GM12878 (cell line): ENCODE results near the gene PIPOX. TPM values are rescaled to one million over a fixed set of nuclear protein-coding genes. Genes with fewer than 3 reads are reported as not detected.

ENCODE experiments used
- ATAC-seq: fragments of 200-7000 bp; cut with Tn5 transposase; 3 replicates; pipeline ENCODE4 v1.9.1; 2020; ENCODE audit warnings: mild to moderate bottlenecking, moderate library complexity
- BruUV-seq: library from RNA; stranded (reverse); fragments of 400-500 nt; replicated peaks from 2 replicates; lab custom pipeline; 2021; lab: Mats Ljungman, UMichigan
- CTCF ChIA-PET: fragments of 300-600 bp; sonication (Branson Sonifier 250); formaldehyde crosslinking; extraction: SDS; loops from one replicate; lab custom pipeline; 2021; ENCODE audit warnings: inconsistent platforms; lab: Yijun Ruan, JAX
- POLR2A ChIA-PET: fragments of 350-600 bp; formaldehyde crosslinking; extraction: SDS; loops from one replicate; lab custom pipeline; 2021; ENCODE audit warnings: inconsistent platforms; lab: Charles Lee
- RAD21 ChIA-PET: fragments of 300-600 bp; sonication (Branson Sonifier 250); formaldehyde crosslinking; loops from one replicate; lab custom pipeline; 2023; ENCODE audit warnings: antibody characterized with exemption; ENCODE audit not compliant: unreplicated experiment; lab: Charles Lee
- SMC1A ChIA-PET: fragments of 300-600 bp; sonication (Branson Sonifier 250); formaldehyde crosslinking; loops from one replicate; lab custom pipeline; 2023; ENCODE audit not compliant: unreplicated experiment, uncharacterized antibody; lab: Charles Lee
- DNase-seq: peaks from one replicate; pipeline ENCODE4 v3.0.0-alpha.2; 2011; ENCODE audit warnings: low read depth, low spot score
- FAIRE-seq: peaks from 3 replicates; lab custom pipeline; 2011; peaks lifted over from hg19 to GRCh38; lab: Jason Lieb, UNC
- H2AFZ ChIP-seq: 2 replicates; pipeline ENCODE4 v1.6.0; 2011; ENCODE audit warnings: low read depth, low read length, control low read depth; ENCODE audit not compliant: control insufficient read depth
- H3K27ac ChIP-seq: 2 replicates; pipeline ENCODE4 v1.5.1; 2011; ENCODE audit warnings: control low read depth; ENCODE audit not compliant: control insufficient read depth, insufficient read depth
- H3K27me3 ChIP-seq, 2 experiments: replicated peaks in 1 of 2; 2 replicates each; pipeline versions ENCODE4 v1.6.0 to v1.6.1; 2011; ENCODE audit warnings: low read length in 1 of 2; ENCODE audit not compliant: control insufficient read depth in 2 of 2, insufficient read depth in 2 of 2
- H3K36me3 ChIP-seq, 2 experiments: 2 replicates each; pipeline ENCODE4 v1.5.1; 2011; ENCODE audit warnings: low read length in 1 of 2; ENCODE audit not compliant: control insufficient read depth in 2 of 2, insufficient read depth in 2 of 2
- H3K4me1 ChIP-seq: 2 replicates; pipeline ENCODE4 v1.6.1; 2011; ENCODE audit warnings: mild to moderate bottlenecking, low read length, moderate library complexity, mixed read lengths; ENCODE audit not compliant: control insufficient read depth, insufficient read depth
- H3K4me2 ChIP-seq: 2 replicates; pipeline ENCODE4 v1.6.0; 2011; ENCODE audit warnings: control low read depth; ENCODE audit not compliant: control insufficient read depth, insufficient read depth
- H3K4me3 ChIP-seq: fragments of 200-600 bp; sonication (generic); 2 replicates; pipeline ENCODE4 v1.5.1; 2016
- H3K79me2 ChIP-seq: 2 replicates; pipeline ENCODE4 v1.6.0; 2011; ENCODE audit warnings: low read length; ENCODE audit not compliant: control insufficient read depth, insufficient read depth
- H3K9ac ChIP-seq: 2 replicates; pipeline ENCODE4 v1.8.0; 2011; ENCODE audit warnings: low read length, control low read depth, mixed read lengths; ENCODE audit not compliant: control insufficient read depth, insufficient read depth
- H3K9me3 ChIP-seq: replicated peaks from 3 replicates; pipeline ENCODE4 v1.5.1; 2011; ENCODE audit warnings: mild to moderate bottlenecking, low read length; ENCODE audit not compliant: control insufficient read depth, insufficient read depth
- H4K20me1 ChIP-seq: 2 replicates; pipeline ENCODE4 v1.6.0; 2011; ENCODE audit not compliant: control insufficient read depth, insufficient read depth
- DPF2 ChIP-seq: fragments of 450-650 bp; IDR thresholded peaks from 2 replicates; pipeline ENCODE4 v1.6.1; 2017; ENCODE audit warnings: mild to moderate bottlenecking
- IKZF1 ChIP-seq: fragments of 450-650 bp; conservative IDR thresholded peaks from 2 replicates; pipeline ENCODE4 v1.6.1; 2017; ENCODE audit warnings: antibody characterized with exemption, mild to moderate bottlenecking
- IRF5 ChIP-seq: fragments of 450-650 bp; IDR thresholded peaks from 2 replicates; pipeline ENCODE4 v1.6.1; 2017; ENCODE audit warnings: borderline replicate concordance
- MYC ChIP-seq: IDR thresholded peaks from 2 replicates; pipeline ENCODE4 v1.6.1; 2011; ENCODE audit warnings: mild to moderate bottlenecking, low read length, moderate library complexity, inconsistent platforms; ENCODE audit not compliant: insufficient read depth, insufficient replicate concordance, insufficient read length, severe bottlenecking
- NFYB ChIP-seq: IDR thresholded peaks from 2 replicates; pipeline ENCODE4 v1.6.1; 2011; ENCODE audit warnings: low read depth, mild to moderate bottlenecking, low read length, improper control_type of control experiment, moderate library complexity; ENCODE audit not compliant: insufficient read depth
- NR2C1 ChIP-seq: fragments of 450-650 bp; IDR thresholded peaks from 2 replicates; pipeline ENCODE4 v1.6.1; 2017; ENCODE audit warnings: antibody characterized with exemption, mild to moderate bottlenecking, moderate library complexity
- RBBP5 ChIP-seq: fragments of 200-600 bp; sonication (generic); conservative IDR thresholded peaks from 2 replicates; pipeline ENCODE4 v1.6.1; 2016
- RELA ChIP-seq: fragments of 450-650 bp; IDR thresholded peaks from 2 replicates; pipeline ENCODE4 v1.8.0; 2014; ENCODE audit warnings: borderline replicate concordance; ENCODE audit not compliant: partially characterized antibody
- SP1 ChIP-seq: IDR thresholded peaks from one replicate; pipeline ENCODE4 v1.6.1; 2011; ENCODE audit warnings: low read depth, low read length
- TBL1XR1 ChIP-seq: IDR thresholded peaks from 2 replicates; pipeline ENCODE4 v1.6.1; 2012; ENCODE audit warnings: low read depth, low read length, improper control_type of control experiment
- ZNF24 ChIP-seq: fragments of 450-650 bp; IDR thresholded peaks from 2 replicates; pipeline ENCODE4 v1.6.1; 2017; ENCODE audit warnings: antibody characterized with exemption, mild to moderate bottlenecking
- WGBS: methylation state at CpG from one replicate; pipeline ENCODE4 v1.1.6; 2016; ENCODE audit warnings: low lambda C conversion rate; ENCODE audit not compliant: insufficient replicate concordance, insufficient coverage; ENCODE audit errors: missing lambda C conversion rate; 5-methylcytosine and 5-hydroxymethylcytosine counted together
- in situ Hi-C: fragments of 300-500 bp; cut with MboI; formaldehyde crosslinking; loops from 9 replicates; pipeline ENCODE4 v1.14.3; 2018; ENCODE audit warnings: mixed read lengths
- intact Hi-C: fragments of 100-400 bp; cut with micrococcal nuclease; formaldehyde crosslinking; loops from one replicate; pipeline ENCODE4 v1.14.2; 2022; ENCODE audit not compliant: unreplicated experiment
- polyA plus RNA-seq, 11 experiments: library from polyadenylated mRNA; depleted of rRNA in 4 of 11; unstranded in 6 of 11; stranded (reverse) in 5 of 11; fragments of >200 nt; fragmentation: Nextera tagmentation in 4 of 11; fragmentation: Illumina TruSeq in 1 of 11; extraction: Ambion mirVana in 4 of 11; extraction: Trizol in 1 of 11; gene quantifications; 1 replicate in 1 of 11; 2 replicates in 10 of 11; pipeline versions ENCODE4 v1.2.1 to v1.2.3, GENCODE V29; 2011 to 2016; ENCODE audit warnings: inconsistent platforms in 2 of 11, missing spikeins in 2 of 11, low read depth in 1 of 11
- total RNA-seq, 4 experiments: library from RNA; depleted of rRNA in 3 of 4; stranded (reverse); fragments of >200 nt in 3 of 4; fragmentation: Illumina TruSeq in 1 of 4; extraction: Trizol in 1 of 4; gene quantifications; 2 replicates each; pipeline versions ENCODE4 v1.2.1 to v1.2.3, GENCODE V29; 2013 to 2021

Gene PIPOX
- total and polyA plus RNA-seq, 10 of the 15 experiments (the other 5 are each of a cell fraction or from before 2014, with no cell fraction given) = 0.22 to 1.4 (median 0.56) TPM; not detected in 1

- no TSS peak for BruUV-seq
- FAIRE-seq = no peak
- no peak overlapping the region for H3K27ac ChIP-seq
- no peak overlapping the region for H3K4me2 ChIP-seq
- ChIA-PET POLR2A (no interaction called here), SMC1A (no interaction called here), CTCF (interaction anchor here (4.4 kb wide), 1 partner anchor 17 kb away, joined by 24 read pairs; no protein-coding TSS in a partner anchor), RAD21 (no interaction called here)
- in situ Hi-C loops (no loop called here), intact Hi-C loops (no loop called here)
- peaks cover 10 to 18% of the 10 kb centered on the region in 2 experiments; a peak in 3 of 4 replicates for H3K36me3 ChIP-seq
- no peaks in the 10 kb centered on the region for H3K9me3 ChIP-seq
- DNase-seq = no peak
- H3K27me3 ChIP-seq = no peaks in the 10 kb centered on the region
- ATAC-seq = no peak
- no peaks in the 10 kb centered on the region for H4K20me1 ChIP-seq
- no peak for TF ChIP-seq NR2C1
- no peak for TF ChIP-seq MYC
- TF ChIP-seq IRF5 = no peak
- TF ChIP-seq RBBP5 = no peak
- TF ChIP-seq ZNF24 = no peak
- no peak for TF ChIP-seq SP1
- H3K9ac ChIP-seq = no peak overlapping the region
- no peaks in the 10 kb centered on the region for H3K79me2 ChIP-seq
- no peaks in the 10 kb centered on the region for H3K4me1 ChIP-seq
- no peak overlapping the region for H3K4me3 ChIP-seq
- no peak overlapping the region for H2AFZ ChIP-seq
- WGBS = 94% methylated on average over 5 of the region's 5 CpGs
These were observed 56.6 kb downstream of the PIPOX start for GRCh38 chr17:29099527-29099926.

GRCh38 chr17:29100296-29100695 is 57.4 kb downstream of the PIPOX start:
- in situ Hi-C loops = no loop called here
- DNase-seq = no peak

More at GRCh38 chr17:29100296-29100695, 57.4 kb downstream of the PIPOX start:
- H3K36me3 ChIP-seq = peaks cover 10 to 14% of the 10 kb centered on the region in 2 experiments; a peak in 3 of 4 replicates
- POLR2A ChIA-PET = interaction anchor here (0.5 kb wide), 1 partner anchor 137 kb away, joined by 3 read pairs; no protein-coding TSS in a partner anchor
- no peak for FAIRE-seq
- 80% methylated on average over 8 of the region's 8 CpGs for WGBS
- TF ChIP-seq IKZF1 (no peak), TBL1XR1 (no peak), DPF2 (no peak), NFYB (no peak), RELA (no peak)
- TF ChIP-seq, all 136 proteins: peak for 0
- ChIA-PET SMC1A (interaction anchor here (1.0 to 2.2 kb wide), 2 partner anchors 132 to 135 kb away, joined by 3 to 9 read pairs; no protein-coding TSS in a partner anchor), CTCF (interaction anchor here (0.6 to 4.4 kb wide), 5 partner anchors 12 to 344 kb away, joined by 3 to 24 read pairs (median 6); no protein-coding TSS in a partner anchor), RAD21 (no interaction called here)
- Histone ChIP-seq H3K4me3 (no peak overlapping the region), H3K27me3 (no peaks in the 10 kb centered on the region), H3K79me2 (no peaks in the 10 kb centered on the region), H3K4me2 (no peak overlapping the region), H2AFZ (no peak overlapping the region), H3K27ac (no peak overlapping the region), H3K9me3 (no peaks in the 10 kb centered on the region), H4K20me1 (no peaks in the 10 kb centered on the region), H3K4me1 (no peaks in the 10 kb centered on the region), H3K9ac (no peak overlapping the region)
- intact Hi-C loops = no loop called here
- BruUV-seq = no TSS peak
- no peak for ATAC-seq
